K562 (cell line): ENCODE results near the gene PRRC2A. TPM values are rescaled to one million over a fixed set of nuclear protein-coding genes. Genes with fewer than 3 reads are reported as not detected.

Source experiments
- ATAC-seq: fragments of 200-7000 bp; cut with Tn5 transposase; 3 replicates; pipeline ENCODE4 v1.9.1; 2020; ENCODE audit warnings: moderate library complexity
- BruUV-seq: library from RNA; stranded (reverse); fragments of 400-500 nt; replicated peaks from 2 replicates; lab custom pipeline; 2021; lab: Mats Ljungman, UMichigan
- CTCF ChIA-PET: fragments of 300-600 bp; formaldehyde crosslinking; extraction: SDS; loops from one replicate; lab custom pipeline; 2021; ENCODE audit warnings: low intra/inter-chr PET ratio; lab: Yijun Ruan, JAX
- POLR2A ChIA-PET: fragments of 300-600, 350-650 bp; sonication (Branson Sonifier 250); formaldehyde crosslinking; extraction: SDS; loops from one replicate; lab custom pipeline; 2021; ENCODE audit warnings: antibody characterized with exemption, inconsistent platforms; lab: Yijun Ruan, JAX
- DNase-seq, 4 experiments: peaks; one replicate each; pipeline versions ENCODE4 v3.0.0 to v3.0.0-alpha.2; 2011 to 2018; ENCODE audit warnings: low spot score in 3 of 4, mixed read lengths in 3 of 4; ENCODE audit errors: extremely low read depth in 1 of 4
- FAIRE-seq: peaks from 2 replicates; lab custom pipeline; 2011; peaks lifted over from hg19 to GRCh38; lab: Jason Lieb, UNC
- H2AFZ ChIP-seq: 2 replicates; pipeline ENCODE4 v1.6.0; 2011; ENCODE audit warnings: low read depth, low read length, control low read depth, inconsistent platforms
- H3K27ac ChIP-seq: fragments of 200-600 bp; 3 replicates; pipeline ENCODE4 v1.8.0; 2011; ENCODE audit warnings: low read depth, mild to moderate bottlenecking, control low read depth, inconsistent platforms, low read length, moderate library complexity, mixed read lengths; ENCODE audit errors: extremely low read depth
- H3K27me3 ChIP-seq, 2 experiments: fragments of 300-600 bp in 1 of 2; 2 replicates in 1 of 2; 3 replicates in 1 of 2; pipeline versions ENCODE4 v1.6.0 to v1.8.0; 2011; ENCODE audit warnings: inconsistent platforms in 2 of 2, low read length in 2 of 2, mild to moderate bottlenecking in 1 of 2, mixed read lengths in 1 of 2, moderate library complexity in 1 of 2; ENCODE audit not compliant: control insufficient read depth in 2 of 2, insufficient read depth in 2 of 2
- H3K36me3 ChIP-seq: fragments of 300-600 bp; 3 replicates; pipeline ENCODE4 v1.8.0; 2011; ENCODE audit warnings: mild to moderate bottlenecking, low read length, inconsistent platforms; ENCODE audit not compliant: control insufficient read depth, insufficient read depth
- H3K4me1 ChIP-seq, 2 experiments: fragments of 200-600 bp in 1 of 2; replicated peaks in 1 of 2; 2 replicates in 1 of 2; 3 replicates in 1 of 2; pipeline versions ENCODE4 v1.5.1 to v1.8.0; 2011; ENCODE audit warnings: inconsistent platforms in 2 of 2, low read length in 2 of 2, mild to moderate bottlenecking in 1 of 2, mixed read lengths in 1 of 2, moderate library complexity in 1 of 2; ENCODE audit not compliant: control insufficient read depth in 2 of 2, insufficient read depth in 2 of 2
- H3K4me2 ChIP-seq: 2 replicates; pipeline ENCODE4 v1.6.1; 2011; ENCODE audit warnings: low read length, control low read depth, inconsistent platforms, mixed read lengths; ENCODE audit not compliant: insufficient read depth
- H3K4me3 ChIP-seq: fragments of 200-600 bp; sonication (generic), shearing (Covaris generic); 2 replicates; pipeline ENCODE4 v1.5.1; 2016; ENCODE audit warnings: control low read depth, inconsistent platforms
- H3K79me2 ChIP-seq: fragments of 200-600 bp; 3 replicates; pipeline ENCODE4 v1.8.0; 2011; ENCODE audit warnings: low read length, inconsistent platforms; ENCODE audit not compliant: control insufficient read depth, insufficient read depth
- H3K9ac ChIP-seq, 2 experiments: 2 replicates each; pipeline versions ENCODE4 v1.6.0 to v1.6.1; 2011; ENCODE audit warnings: low read depth in 2 of 2, low read length in 2 of 2, control low read depth in 1 of 2, inconsistent platforms in 1 of 2, mild to moderate bottlenecking in 1 of 2, mixed read lengths in 1 of 2; ENCODE audit not compliant: insufficient read depth in 1 of 2
- H3K9me1 ChIP-seq: one replicate; pipeline ENCODE4 v1.6.0; 2011; ENCODE audit warnings: inconsistent platforms, mild to moderate bottlenecking, low read length, moderate library complexity; ENCODE audit not compliant: control insufficient read depth, insufficient read depth
- H3K9me3 ChIP-seq: replicated peaks from 2 replicates; pipeline ENCODE4 v1.5.1; 2011; ENCODE audit warnings: low read depth, low read length, inconsistent platforms; ENCODE audit not compliant: control insufficient read depth, insufficient read depth
- H4K20me1 ChIP-seq: replicated peaks from 2 replicates; pipeline ENCODE4 v1.6.1; 2011; ENCODE audit warnings: low read length, inconsistent platforms, mixed read lengths; ENCODE audit not compliant: control insufficient read depth, insufficient read depth
- AFF4 ChIP-seq: sonication (generic); formaldehyde crosslinking; IDR thresholded peaks from 2 replicates; pipeline ENCODE4 v1.8.0; 2023; ENCODE audit warnings: mild to moderate bottlenecking, missing genetic modification reagents
- CREM ChIP-seq: IDR thresholded peaks from 2 replicates; pipeline ENCODE4 v1.6.1; 2014; ENCODE audit warnings: antibody characterized with exemption, low read depth
- E2F4 ChIP-seq: sonication (generic); formaldehyde crosslinking; IDR thresholded peaks from 2 replicates; pipeline ENCODE4 v1.8.0; 2022; ENCODE audit warnings: mild to moderate bottlenecking, low read depth, missing genetic modification reagents
- EP400 ChIP-seq: fragments of 450-650 bp; IDR thresholded peaks from 2 replicates; pipeline ENCODE4 v1.6.1; 2017; ENCODE audit warnings: antibody characterized with exemption, mild to moderate bottlenecking, moderate library complexity
- HMGXB4 ChIP-seq: sonication (generic); formaldehyde crosslinking; IDR thresholded peaks from 2 replicates; pipeline ENCODE4 v1.8.1; 2023; ENCODE audit warnings: mild to moderate bottlenecking, missing genetic modification reagents
- L3MBTL2 ChIP-seq: fragments of 450-650 bp; IDR thresholded peaks from 2 replicates; pipeline ENCODE4 v1.6.1; 2016; ENCODE audit warnings: mild to moderate bottlenecking, moderate library complexity
- LEF1 ChIP-seq: fragments of 450-650 bp; IDR thresholded peaks from 2 replicates; pipeline ENCODE4 v1.6.1; 2016; ENCODE audit warnings: mild to moderate bottlenecking
- NFIC ChIP-seq: fragments of 450-650 bp; IDR thresholded peaks from 2 replicates; pipeline ENCODE4 v1.6.1; 2017; ENCODE audit warnings: mild to moderate bottlenecking, inconsistent platforms
- XRCC5 ChIP-seq: fragments of 200-400 bp; formaldehyde crosslinking; IDR thresholded peaks from 2 replicates; pipeline ENCODE4 v1.6.1; 2017; ENCODE audit warnings: low read depth, mild to moderate bottlenecking, low read length
- ZNF143 ChIP-seq: sonication (generic); formaldehyde crosslinking; IDR thresholded peaks from 2 replicates; pipeline ENCODE4 v1.9.0; 2022; ENCODE audit warnings: mild to moderate bottlenecking, missing genetic modification reagents
- ZNF174 ChIP-seq: fragments of 250-450 bp; sonication (Bioruptor Pico); IDR thresholded peaks from 2 replicates; pipeline ENCODE4 v1.4.0; 2020; ENCODE audit warnings: mild to moderate bottlenecking
- ZNF75A ChIP-seq: fragments of 450-650 bp; formaldehyde crosslinking; IDR thresholded peaks from 2 replicates; pipeline ENCODE4 v1.4.0; 2020; ENCODE audit warnings: mild to moderate bottlenecking
- WGBS: fragments of 100-300 bp; shearing (Covaris generic); methylation state at CpG from one replicate; pipeline ENCODE4 v1.1.6; 2016; ENCODE audit warnings: low coverage, mixed read lengths; ENCODE audit not compliant: insufficient coverage; ENCODE audit errors: missing lambda C conversion rate; 5-methylcytosine and 5-hydroxymethylcytosine counted together
- in situ Hi-C: fragments of 300-500 bp; cut with MboI; formaldehyde crosslinking; loops from 4 replicates; pipeline ENCODE4 v1.15.0; 2018; ENCODE audit warnings: inconsistent platforms, mixed read lengths
- intact Hi-C: fragments of 100-400 bp; cut with micrococcal nuclease; formaldehyde crosslinking; loops from 2 replicates; pipeline ENCODE4 v1.14.2; 2022
- polyA plus RNA-seq, 8 experiments: library from polyadenylated mRNA; depleted of rRNA in 4 of 8; stranded (reverse) in 5 of 8; unstranded in 3 of 8; fragments of >200 nt; fragmentation: Nextera tagmentation in 2 of 8; fragmentation: Illumina TruSeq in 1 of 8; extraction: Ambion mirVana in 2 of 8; extraction: Trizol in 1 of 8; gene quantifications; 2 replicates each; pipeline versions ENCODE4 v1.2.1 to v1.2.3, GENCODE V29; 2011 to 2014; ENCODE audit warnings: inconsistent platforms in 1 of 8, missing spikeins in 1 of 8
- total RNA-seq, 7 experiments: library from RNA; depleted of rRNA in 6 of 7; stranded (reverse); fragments of >200 nt in 6 of 7; fragmentation: Illumina TruSeq in 2 of 7; extraction: Trizol in 2 of 7; gene quantifications; 2 replicates each; pipeline versions ENCODE4 v1.2.1 to v1.2.3, GENCODE V29; 2011 to 2021; ENCODE audit warnings: low replicate concordance in 1 of 7
- TF ChIP-seq, protein P1 (sequence below): fragments of 200-800 bp; sonication (Bioruptor generic); IDR thresholded peaks from 2 replicates; pipeline ENCODE4 v1.6.1; 2017; ENCODE audit warnings: missing genetic modification characterization, missing compliant biosample characterization

Gene PRRC2A
- total and polyA plus RNA-seq, 9 of the 15 experiments (the other 6 are each of a cell fraction or from before 2014, with no cell fraction given) = 1.0 to 332 (median 63.0) TPM

DNA sequence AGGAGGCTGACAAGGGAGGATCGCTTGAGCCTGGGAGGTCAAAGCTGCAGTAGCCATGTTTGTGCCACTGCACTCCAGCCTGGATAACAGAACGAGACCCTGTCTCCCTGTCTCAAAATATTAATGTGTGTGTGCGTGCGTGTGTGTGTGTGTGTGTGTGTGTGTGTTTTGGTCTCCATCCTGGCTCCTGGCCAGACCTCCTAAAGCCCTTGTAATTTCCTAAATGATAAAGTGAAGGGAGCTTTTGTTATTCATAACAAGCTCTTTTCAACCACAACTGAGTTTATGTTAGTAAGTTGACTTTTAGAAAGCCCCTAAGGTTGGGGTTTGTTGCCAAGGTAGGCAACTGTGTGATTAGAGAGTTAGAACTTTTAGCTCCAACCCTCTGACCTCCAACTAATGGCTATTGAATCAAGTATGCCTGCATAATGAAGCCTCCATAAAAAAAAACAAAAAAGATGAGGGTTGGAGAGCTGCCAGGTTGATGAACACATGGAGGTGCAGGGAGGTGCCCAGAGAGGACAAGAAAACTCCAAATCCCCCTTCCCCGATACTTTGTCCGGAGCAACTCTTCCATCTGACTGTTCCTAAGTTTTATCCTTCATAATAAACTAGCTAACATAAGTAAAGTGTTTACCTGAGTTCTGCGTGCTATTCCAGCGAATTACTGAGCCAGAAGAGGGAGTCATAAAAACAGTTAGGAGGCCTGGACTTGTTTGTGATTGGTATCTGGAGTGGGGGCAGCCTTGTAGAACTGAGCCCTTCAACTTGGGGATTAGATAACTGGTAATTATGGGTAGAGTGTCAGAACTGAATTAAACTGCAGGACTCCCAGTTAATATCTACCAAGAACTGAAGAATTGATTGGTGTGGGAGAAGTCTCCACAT is 10.8 kb upstream of the PRRC2A start:
- in situ Hi-C loops = no loop called here
- H3K4me2 ChIP-seq = peak overlapping the region; percentile 34; the same call in 1 of the 2 replicates
- intact Hi-C loops = no loop called here
- no peak for TF ChIP-seq ZNF143
- TF ChIP-seq NFIC = peak; percentile 96
- no peak for TF ChIP-seq E2F4 (CRISPR knock-in tag)
- peak; percentile 11; the same call in 1 of the 2 replicates for TF ChIP-seq L3MBTL2
- TF ChIP-seq CREM = 0 out of 2 replicates have a peak, but pooled peaks have one; percentile 10
- peak; percentile 40; the same call in 1 of the 2 replicates for TF ChIP-seq LEF1
- TF ChIP-seq AFF4 (CRISPR knock-in tag) = no peak
- TF ChIP-seq HMGXB4 (CRISPR knock-in tag) = no peak
- no peak for TF ChIP-seq ZNF75A
- TF ChIP-seq EP400 = peak; percentile 26; the same call in 1 of the 2 replicates
- TF ChIP-seq ZNF174 (CRISPR knock-in tag) = no peak
- TF ChIP-seq, protein P1, sequence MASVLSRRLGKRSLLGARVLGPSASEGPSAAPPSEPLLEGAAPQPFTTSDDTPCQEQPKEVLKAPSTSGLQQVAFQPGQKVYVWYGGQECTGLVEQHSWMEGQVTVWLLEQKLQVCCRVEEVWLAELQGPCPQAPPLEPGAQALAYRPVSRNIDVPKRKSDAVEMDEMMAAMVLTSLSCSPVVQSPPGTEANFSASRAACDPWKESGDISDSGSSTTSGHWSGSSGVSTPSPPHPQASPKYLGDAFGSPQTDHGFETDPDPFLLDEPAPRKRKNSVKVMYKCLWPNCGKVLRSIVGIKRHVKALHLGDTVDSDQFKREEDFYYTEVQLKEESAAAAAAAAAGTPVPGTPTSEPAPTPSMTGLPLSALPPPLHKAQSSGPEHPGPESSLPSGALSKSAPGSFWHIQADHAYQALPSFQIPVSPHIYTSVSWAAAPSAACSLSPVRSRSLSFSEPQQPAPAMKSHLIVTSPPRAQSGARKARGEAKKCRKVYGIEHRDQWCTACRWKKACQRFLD (CRISPR knock-in tag) = no peak
- TF ChIP-seq XRCC5 = no peak

More for the DNA sequence above, 10.8 kb upstream of the PRRC2A start:
- Histone ChIP-seq H3K27me3 (no peaks in the 10 kb centered on the region), H3K4me3 (no peak overlapping the region), H3K4me1 (peaks cover 13 to 22% of the 10 kb centered on the region in 2 experiments), H4K20me1 (no peaks in the 10 kb centered on the region), H3K27ac (peak overlapping the region; percentile 42; the same call in 2 of the 3 replicates), H3K9ac (peak overlapping the region in 1 of 2 experiments; percentile 5; a peak in 2 of 4 replicates), H3K36me3 (no peaks in the 10 kb centered on the region), H3K9me1 (no peaks in the 10 kb centered on the region), H3K9me3 (no peaks in the 10 kb centered on the region), H2AFZ (peak overlapping the region; percentile 83), H3K79me2 (no peaks in the 10 kb centered on the region)
- ATAC-seq (peak; percentile 65), FAIRE-seq (peak; percentile 57), DNase-seq (peak in 1 of 4 experiments; percentile 42)
- BruUV-seq = no TSS peak
- POLR2A ChIA-PET = interaction anchor here (0.5 to 2.2 kb wide), 10 partner anchors 10 to 81 kb away, joined by 3 to 16 read pairs (median 4); partner anchors contain the start of genes BAG6, DDX39B, NCR3 and PRRC2A
- 40% methylated on average over 8 of the region's 8 CpGs for WGBS
- CTCF ChIA-PET = interaction anchor here (0.5 to 0.7 kb wide), 2 partner anchors 223 to 253 kb away, joined by 3 to 5 read pairs; no protein-coding TSS in a partner anchor
